Spleen (tissue), 7 donors: Measurements from ENCODE around the gene DNAJC4.

Experiments used
- POLR2A ChIP-seq, 3 donors: fragments of 450-650 bp; IDR thresholded peaks; one replicate each; pipeline ENCODE4 v1.5.1; 2017; ENCODE audit warnings: antibody characterized with exemption in 3 of 3, mild to moderate bottlenecking in 1 of 3
- TF ChIP-seq, protein P1 (sequence below), 11 experiments: fragments of 200-600 bp in 7 of 11; fragments of 450-650 bp in 4 of 11; sonication (generic) in 4 of 11; IDR thresholded peaks in 8 of 11; conservative IDR thresholded peaks in 3 of 11; 1 replicate in 7 of 11; 2 replicates in 4 of 11; pipeline versions ENCODE4 v1.4.0 to v1.8.0; 2016 to 2021; ENCODE audit warnings: antibody characterized with exemption in 11 of 11, inconsistent platforms in 4 of 11, mild to moderate bottlenecking in 1 of 11
- donor health status: DM: no; HTN: no; CAD: no; lungs with moderate emphysema.
- donor health status: DM: no; HTN: no; CAD: no.
- donor health status: DM: no; HTN: no; CAD: no.

DNA sequence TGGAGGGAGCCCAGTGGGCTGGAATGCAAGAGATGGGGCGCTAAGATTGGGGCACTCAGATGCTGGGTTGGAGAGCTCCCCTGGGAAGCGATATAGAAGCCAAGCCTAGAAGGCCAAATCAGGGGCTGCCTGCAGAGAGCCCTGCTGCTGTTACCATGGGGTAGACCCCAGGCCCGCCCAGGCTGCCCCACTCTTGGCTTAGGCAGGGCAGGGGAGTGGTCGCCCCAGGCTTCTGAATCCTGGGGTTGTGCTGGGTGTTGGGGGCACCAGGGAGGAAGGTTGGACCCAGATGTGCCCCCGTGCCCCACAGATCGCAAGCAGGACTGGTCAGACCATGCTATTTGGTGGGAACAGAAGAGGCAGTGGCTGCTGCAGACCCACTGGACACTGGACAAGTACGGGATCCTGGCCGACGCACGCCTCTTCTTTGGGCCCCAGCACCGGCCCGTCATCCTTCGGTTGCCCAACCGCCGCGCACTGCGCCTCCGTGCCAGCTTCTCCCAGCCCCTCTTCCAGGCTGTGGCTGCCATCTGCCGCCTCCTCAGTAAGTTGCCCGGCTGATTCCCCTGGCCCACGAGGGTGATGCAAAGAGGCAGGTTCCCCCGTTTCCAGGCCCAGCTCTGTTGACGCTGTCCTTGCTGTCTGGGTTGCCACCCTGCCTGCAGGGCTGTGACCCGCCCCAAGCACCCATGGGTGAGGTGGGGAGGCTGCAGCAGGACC lies 19.9 kb upstream of the DNAJC4 start:
- TF ChIP-seq, protein P1, sequence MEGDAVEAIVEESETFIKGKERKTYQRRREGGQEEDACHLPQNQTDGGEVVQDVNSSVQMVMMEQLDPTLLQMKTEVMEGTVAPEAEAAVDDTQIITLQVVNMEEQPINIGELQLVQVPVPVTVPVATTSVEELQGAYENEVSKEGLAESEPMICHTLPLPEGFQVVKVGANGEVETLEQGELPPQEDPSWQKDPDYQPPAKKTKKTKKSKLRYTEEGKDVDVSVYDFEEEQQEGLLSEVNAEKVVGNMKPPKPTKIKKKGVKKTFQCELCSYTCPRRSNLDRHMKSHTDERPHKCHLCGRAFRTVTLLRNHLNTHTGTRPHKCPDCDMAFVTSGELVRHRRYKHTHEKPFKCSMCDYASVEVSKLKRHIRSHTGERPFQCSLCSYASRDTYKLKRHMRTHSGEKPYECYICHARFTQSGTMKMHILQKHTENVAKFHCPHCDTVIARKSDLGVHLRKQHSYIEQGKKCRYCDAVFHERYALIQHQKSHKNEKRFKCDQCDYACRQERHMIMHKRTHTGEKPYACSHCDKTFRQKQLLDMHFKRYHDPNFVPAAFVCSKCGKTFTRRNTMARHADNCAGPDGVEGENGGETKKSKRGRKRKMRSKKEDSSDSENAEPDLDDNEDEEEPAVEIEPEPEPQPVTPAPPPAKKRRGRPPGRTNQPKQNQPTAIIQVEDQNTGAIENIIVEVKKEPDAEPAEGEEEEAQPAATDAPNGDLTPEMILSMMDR (IDR thresholded peaks at IDR 0.05 in 8 of 11, conservative IDR thresholded peaks at IDR 0.05 in 3 of 11): no peak
- TF ChIP-seq POLR2A (IDR thresholded peaks at IDR 0.05): no peak
